Measurements from ENCODE around the gene SSX2IP. TPM values are rescaled to one million over a fixed set of nuclear protein-coding genes. Genes with fewer than 3 reads are reported as not detected.
"Not testable (repeated sequence)": the region's sequence is repeated elsewhere in the genome, so short reads cannot be mapped to it uniquely, and the experiment has no call there.

SSX2IP gene
- total RNA-seq, 2 donors from 2014 or later = 9.9 to 11.2 TPM

DNA sequence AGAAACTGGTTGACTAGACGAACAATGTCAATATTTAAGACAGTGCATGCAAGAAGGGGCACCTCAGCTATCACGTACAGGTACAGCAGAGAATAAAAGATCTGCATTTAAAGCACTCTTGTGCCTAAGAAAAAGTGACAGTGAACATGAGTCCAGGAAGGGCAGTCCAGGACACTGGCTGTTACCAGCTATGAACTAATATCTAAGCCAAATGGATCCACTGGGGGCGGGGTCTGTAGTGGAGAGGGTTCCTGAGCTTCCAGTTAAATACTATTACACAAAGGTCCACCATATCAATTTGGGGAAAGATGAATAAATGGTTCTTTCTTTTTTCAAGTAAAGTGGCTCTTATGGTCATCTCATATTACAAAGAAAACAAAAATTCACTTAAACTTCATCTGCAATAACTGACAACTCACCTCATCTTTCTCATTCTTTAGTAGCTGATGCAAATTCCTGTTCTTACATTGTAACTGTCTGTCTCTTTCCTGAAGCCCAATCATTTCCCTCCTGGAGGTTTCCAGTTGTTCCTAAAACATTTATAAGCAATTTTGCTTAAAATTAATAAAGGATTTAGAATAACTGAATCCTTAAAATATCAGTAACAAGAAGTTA is 24.5 kb downstream of the SSX2IP start:
- Mint-ChIP-seq H3K9me3 (no peaks in the 10 kb centered on the region), H3K27ac (no peak overlapping the region), H3K36me3 (no peaks in the 10 kb centered on the region)
- no peak for DNase-seq (ENCODE audit: low spot score in 2 of 2)
- no peak for ATAC-seq

DNA sequence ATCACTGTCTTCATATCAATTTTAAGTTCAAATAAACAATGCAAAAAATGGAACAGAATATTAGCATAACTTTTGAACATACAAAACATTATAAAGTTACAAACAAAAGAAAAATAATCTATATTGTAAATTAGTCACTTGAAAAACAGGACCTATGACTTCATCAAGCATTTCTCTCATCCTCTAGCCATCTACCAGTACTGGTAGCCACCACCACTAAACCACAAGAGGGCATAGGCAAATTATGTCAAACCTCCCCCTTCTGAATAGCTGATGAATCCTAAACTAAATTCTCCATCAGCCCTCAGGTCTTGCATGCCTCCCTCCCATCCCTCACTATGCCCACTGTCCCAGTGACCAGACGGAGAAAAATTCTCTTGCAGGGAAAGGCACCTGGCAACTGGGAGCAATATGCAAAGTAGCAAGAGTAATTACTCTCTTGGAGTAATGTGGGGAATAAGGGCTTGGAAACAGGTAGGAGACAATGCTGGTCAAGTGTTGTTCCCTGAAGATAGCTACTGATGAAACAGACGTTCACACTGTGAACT is 37.1 kb downstream of the SSX2IP start:
- Mint-ChIP-seq H3K27ac (no peak overlapping the region), H3K9me3 (no peaks in the 10 kb centered on the region), H3K36me3 (peaks cover 0 to 5% of the 10 kb centered on the region in 2 donors)
- DNase-seq (ENCODE audit: low spot score in 2 of 2) (no peak), ATAC-seq (no peak)

DNA sequence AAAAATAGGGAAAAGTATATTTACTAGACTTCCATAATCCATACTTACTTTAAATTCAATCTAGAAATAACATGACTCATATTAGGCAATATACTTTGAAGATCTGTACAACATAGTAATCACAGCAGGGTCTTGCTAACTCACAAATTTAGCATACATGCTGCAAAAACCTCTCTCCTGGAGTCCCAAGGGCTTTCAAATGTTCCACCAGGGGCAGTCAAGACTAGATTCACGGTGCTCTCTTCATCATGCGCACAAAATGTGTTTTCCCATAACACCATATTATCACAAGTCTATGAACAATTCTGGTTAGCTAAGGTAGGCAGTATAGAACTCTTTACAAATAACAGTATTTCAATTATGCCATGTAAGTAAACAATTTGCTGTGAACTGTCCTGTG is 45.8 kb downstream of the SSX2IP start:
- ATAC-seq (no peak), DNase-seq (ENCODE audit: low spot score in 2 of 2) (no peak)
- no peaks in the 10 kb centered on the region for H3K9me3 Mint-ChIP-seq
- no peaks in the 10 kb centered on the region for H3K36me3 Mint-ChIP-seq
- H3K27ac Mint-ChIP-seq = no peak overlapping the region

DNA sequence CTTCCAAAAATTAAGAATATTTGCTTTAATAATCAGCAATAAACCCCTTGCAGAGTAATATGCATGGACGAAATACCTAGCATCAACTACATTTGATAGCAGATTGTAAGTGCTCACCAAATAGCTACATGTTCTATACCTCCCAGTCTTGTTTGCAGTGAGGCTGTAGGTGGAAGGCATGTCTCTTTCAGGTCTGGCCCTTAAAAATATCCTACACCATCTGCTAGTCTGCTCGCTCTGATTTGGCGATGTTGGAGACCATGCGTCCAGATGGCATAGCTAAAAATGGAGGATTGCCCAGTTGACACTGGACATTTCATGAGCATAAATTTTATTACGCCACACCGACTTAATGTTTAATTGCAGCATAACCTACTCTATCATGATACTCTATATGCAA is 47.1 kb downstream of the SSX2IP start:
- Mint-ChIP-seq H3K27ac (no peak overlapping the region), H3K36me3 (no peaks in the 10 kb centered on the region), H3K9me3 (no peaks in the 10 kb centered on the region)
- ATAC-seq = no peak
- no peak for DNase-seq (ENCODE audit: low spot score in 2 of 2)

DNA sequence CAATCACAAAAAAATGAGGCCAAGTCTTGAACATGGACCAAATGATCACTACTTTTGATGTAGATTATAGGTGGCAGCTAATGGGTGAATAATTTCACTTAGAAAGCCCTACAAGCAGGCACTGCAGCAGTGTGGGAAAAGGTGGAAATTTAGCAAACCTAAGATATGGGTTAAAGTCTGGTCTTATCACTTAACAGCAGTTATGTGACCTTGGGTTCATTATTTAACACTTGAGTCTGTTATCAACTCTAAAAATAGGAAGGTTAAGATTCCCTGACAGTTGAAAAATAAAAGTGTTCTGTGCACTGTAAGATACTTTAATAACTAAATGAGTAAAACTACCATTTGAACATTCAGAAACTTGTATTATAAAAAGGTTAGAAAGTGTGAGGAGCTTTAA is 47.5 kb downstream of the SSX2IP start:
- Mint-ChIP-seq H3K9me3 (no peaks in the 10 kb centered on the region), H3K36me3 (no peaks in the 10 kb centered on the region), H3K27ac (no peak overlapping the region)
- no peak for ATAC-seq
- no peak for DNase-seq (ENCODE audit: low spot score in 2 of 2)

DNA sequence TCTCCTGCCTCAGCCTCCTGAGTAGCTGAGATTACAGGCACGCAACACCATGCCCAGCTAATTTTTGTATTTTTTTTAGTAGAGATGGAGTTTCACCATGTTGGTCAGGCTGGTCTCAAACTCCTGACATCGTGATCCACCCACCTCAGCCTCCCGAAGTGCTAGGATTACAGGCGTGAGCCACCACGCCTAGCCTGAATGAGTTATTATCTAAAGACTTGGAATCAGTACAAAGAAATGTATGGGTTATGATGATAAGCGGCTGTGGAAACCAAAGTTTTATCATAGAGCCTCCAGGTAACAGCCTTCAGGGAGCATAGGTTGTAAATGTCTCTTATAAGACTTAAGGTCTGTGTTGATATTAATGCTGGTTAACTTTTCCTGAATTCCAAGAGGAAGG is 50.5 kb downstream of the SSX2IP start:
- not testable (repeated sequence) for H3K9me3 Mint-ChIP-seq

DNA sequence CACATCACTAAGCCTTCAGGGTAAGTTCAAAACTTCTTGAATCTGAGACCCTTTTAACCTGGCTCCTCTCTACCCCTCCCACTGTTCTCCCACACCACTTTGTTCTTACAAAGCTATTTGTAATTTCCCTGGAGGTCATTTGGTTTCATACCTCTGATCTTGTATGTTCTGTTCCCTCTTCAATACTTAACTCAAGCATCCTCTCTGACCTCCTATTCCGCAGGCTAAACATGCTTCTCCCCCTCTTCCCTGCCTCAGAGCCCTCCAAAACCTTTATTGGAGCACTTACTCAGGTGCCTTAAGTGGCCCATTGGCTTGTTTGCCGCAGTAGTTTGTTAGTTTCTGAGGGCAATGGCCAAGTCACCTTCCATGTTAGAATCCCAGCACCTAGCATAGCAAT is 54.8 kb downstream of the SSX2IP start:
- no peaks in the 10 kb centered on the region for H3K9me3 Mint-ChIP-seq
- no peaks in the 10 kb centered on the region for H3K36me3 Mint-ChIP-seq
- ATAC-seq = no peak
- no peak overlapping the region for H3K27ac Mint-ChIP-seq
- no peak for DNase-seq (ENCODE audit: low spot score in 2 of 2)

More for the DNA sequence above, 50.5 kb downstream of the SSX2IP start:
- H3K36me3 Mint-ChIP-seq; H3K27ac Mint-ChIP-seq; DNase-seq (ENCODE audit: low spot score in 2 of 2); ATAC-seq: not testable (repeated sequence)

DNA sequence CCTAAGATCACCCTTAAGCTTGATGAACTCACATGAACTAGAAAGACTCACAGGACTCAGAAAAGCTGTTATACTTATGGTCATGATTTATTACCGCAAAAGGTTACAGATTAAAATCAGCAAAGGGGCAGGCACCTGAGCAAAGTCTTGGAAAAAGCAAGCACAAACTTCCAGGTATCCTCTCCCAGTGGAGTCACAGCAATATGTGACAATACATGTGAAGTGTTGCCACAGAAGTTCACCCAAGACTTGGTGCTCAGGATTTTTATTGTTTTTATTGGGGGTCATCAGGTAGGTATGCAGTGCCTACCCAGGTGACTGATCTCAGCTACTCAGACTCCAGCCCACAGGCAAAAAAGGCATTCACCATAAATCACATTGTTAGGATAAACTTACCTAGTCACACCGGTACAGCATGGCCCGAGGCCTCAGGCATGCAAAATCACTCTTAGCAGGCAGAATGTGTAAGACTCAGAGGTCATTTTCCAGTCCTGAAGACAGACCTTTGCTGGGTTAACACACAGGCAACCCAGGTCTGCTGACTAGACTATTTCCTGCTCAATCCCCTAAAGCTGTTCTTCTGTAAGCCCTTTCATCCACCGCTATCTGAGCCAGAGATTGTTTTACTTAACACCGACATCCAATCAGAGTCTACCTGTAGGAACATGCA is 55.6 kb downstream of the SSX2IP start:
- DNase-seq (ENCODE audit: low spot score in 2 of 2) (no peak), ATAC-seq (no peak)

DNA sequence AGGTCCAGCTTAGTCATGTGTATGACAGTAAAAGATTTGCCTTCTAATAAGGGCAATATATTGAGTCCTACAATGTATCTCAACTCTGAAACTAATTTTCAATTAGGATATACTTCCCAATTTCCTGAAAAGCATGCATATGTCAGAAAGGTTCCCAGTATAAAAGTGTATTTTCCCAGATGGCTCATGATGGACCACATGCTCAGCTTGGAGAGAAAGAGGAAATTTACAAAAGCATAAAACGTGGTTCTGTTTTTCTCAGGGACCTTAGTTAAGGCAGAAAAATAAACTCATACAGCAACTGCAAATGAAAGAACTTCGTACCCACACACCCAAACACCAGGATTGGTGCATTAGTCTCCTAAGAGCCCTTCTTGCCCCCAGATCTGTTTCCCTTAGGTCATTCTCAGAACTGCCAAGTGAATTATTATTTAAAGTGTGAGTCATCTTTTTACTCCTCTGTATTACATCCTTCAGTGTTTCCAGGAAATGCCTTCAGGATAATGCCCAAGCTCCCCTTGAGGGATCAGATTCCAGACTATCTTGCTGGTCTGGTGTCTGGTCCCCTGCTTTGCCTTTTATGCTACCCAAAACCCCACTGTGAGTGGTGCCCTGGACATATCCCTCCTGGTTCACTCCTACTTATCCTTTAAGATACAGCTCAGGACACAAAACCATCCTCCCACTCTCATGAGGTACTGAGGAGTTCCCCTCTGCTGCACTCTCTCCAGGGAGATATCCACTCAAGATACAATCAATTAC is 57.4 kb downstream of the SSX2IP start:
- peak in 1 of 2 donors; percentile 49 for ATAC-seq
- Mint-ChIP-seq H3K27ac (no peak overlapping the region), H3K9me3 (no peaks in the 10 kb centered on the region), H3K36me3 (no peaks in the 10 kb centered on the region)
- no peak for DNase-seq (ENCODE audit: low spot score in 2 of 2)

More for the DNA sequence above, 55.6 kb downstream of the SSX2IP start:
- Mint-ChIP-seq H3K9me3 (no peaks in the 10 kb centered on the region), H3K27ac (no peak overlapping the region), H3K36me3 (no peaks in the 10 kb centered on the region)

DNA sequence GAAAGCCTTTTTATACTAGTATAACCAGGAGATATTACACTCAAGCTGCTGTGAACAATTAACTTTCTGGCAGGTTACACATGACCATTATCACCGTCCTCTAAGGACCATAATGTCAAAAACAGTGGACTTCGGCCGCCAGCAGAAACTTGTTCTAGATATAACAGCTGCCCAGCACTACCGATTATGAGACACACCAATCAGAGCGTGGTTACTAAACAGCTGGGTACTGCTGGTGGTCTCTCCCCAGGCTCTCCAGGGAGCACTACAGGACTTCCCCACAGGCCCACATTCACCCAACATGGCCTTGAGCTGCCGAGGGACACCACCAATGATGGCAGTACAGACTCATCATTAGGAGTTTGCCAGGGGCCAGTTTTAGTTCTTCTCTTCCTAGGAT is 58.1 kb downstream of the SSX2IP start:
- ATAC-seq (no peak), DNase-seq (ENCODE audit: low spot score in 2 of 2) (no peak)
- no peak overlapping the region for H3K27ac Mint-ChIP-seq
- H3K9me3 Mint-ChIP-seq = no peaks in the 10 kb centered on the region
- no peaks in the 10 kb centered on the region for H3K36me3 Mint-ChIP-seq

DNA sequence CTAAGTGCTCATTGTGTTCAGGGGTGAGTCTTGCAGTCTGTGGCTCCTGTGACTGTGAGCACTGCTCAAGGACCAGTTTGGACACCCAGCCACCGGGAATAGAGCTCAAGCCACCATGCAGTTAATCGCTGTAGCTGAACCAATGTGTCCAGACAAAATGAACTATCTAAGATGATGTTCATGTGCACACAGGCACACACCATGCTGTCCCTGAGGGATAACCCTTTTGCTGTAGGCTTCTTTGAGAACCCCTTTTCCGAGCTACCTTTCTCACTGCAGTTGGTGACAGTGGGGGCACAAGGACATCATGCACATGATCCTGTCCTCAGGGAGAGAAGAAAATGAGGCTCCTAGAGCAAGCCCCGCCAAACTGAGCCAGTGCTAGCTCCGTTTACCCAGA is 65.4 kb downstream of the SSX2IP start:
- Mint-ChIP-seq H3K9me3 (no peaks in the 10 kb centered on the region), H3K27ac (peak overlapping the region in 1 of 2 donors; percentile 36), H3K36me3 (no peaks in the 10 kb centered on the region)
- DNase-seq (ENCODE audit: low spot score in 2 of 2) = no peak
- ATAC-seq = no peak

DNA sequence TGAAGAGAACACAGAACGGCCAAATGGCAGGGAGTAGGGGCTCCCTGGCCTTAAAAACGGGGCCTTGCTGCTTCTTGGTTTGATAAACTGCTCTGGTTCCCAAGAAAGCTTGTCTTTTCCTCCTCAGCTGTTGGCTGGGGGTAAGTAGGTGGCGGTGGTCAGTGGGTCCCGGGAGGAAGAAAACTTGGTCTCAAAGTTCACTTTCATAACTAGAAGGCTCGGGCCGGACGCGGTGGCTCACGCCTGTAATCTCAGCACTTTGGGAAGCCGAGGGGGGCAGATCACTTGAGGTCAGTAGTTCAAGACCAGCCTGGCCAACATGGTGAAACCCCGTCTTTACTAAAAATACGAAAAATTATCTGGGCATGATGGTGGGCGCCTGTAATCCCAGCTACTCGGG is 68.7 kb downstream of the SSX2IP start:
- no peak for ATAC-seq

DNA sequence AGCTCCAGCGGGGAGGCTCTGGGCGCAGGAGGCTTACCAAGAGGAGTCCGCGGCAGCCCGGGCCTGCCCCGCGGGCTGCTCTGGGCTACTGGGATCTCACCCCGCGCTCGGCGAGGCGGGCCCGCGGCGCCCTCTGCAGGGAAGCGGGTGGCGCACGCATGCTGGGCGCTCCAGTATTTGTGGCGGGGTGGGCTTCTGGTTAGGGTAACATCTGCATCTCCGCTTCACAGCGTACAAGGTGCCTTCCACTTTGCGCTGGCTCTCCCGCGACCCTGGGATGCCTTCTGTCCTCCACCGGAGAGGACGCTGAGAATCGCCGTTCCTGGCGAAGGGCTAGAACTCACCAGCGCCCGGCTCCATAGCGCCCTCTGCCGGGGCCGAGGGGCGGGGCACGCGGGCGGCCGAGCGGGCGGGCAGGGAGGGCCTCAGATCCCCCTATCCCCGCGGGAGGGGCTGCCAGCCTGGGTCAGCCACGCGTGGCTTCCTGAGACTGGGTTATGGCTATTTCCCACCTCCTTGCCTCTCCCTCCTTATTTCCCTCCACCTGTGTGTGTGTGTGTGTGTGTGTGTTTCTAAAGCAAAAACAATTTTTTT is 69.4 kb downstream of the SSX2IP start:
- ATAC-seq = peak; percentile 87 to 94
- Mint-ChIP-seq H3K36me3 (no peaks in the 10 kb centered on the region), H3K27ac (peak overlapping the region in 1 of 2 donors; percentile 76)

More for the DNA sequence above, 68.7 kb downstream of the SSX2IP start:
- Mint-ChIP-seq H3K27ac (no peak overlapping the region), H3K9me3 (no peaks in the 10 kb centered on the region), H3K36me3 (no peaks in the 10 kb centered on the region)
- DNase-seq (ENCODE audit: low spot score in 2 of 2) = no peak

DNA sequence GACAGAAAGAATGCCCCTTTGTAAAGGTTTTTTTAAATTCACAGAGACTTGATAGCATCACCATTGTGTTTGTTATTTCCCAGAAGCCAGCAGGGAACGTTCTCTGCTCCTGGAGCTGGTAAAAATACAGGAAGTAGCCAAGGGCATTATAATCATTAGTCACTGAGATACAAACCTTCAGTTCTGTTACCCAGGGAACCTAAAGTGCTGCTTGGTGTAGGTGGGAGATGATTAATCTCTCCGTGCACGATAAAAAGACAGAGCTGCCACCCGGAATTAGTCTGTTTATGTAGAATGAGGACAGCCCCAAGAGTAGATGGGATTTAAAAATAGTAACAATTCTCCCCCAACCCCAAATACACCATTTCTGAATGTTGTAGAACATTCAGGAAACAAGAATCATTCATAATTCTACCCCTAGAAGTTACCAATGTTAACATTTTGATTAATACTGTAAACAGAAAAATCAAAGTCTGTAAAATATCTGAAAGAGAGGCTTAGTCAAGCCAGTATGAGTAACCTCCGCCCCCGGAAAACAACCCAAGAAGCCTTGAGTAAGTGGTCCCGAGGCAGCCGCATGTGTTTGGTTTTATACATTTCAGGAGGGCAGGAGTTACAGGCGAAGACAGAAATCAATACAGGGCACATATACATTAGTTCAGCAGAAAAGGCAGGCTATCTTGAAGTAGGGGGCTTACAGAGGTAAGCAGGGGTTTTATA is 70.7 kb downstream of the SSX2IP start:
- ATAC-seq = peak; percentile 42 to 70
- Mint-ChIP-seq H3K27ac (peak overlapping the region; percentile 70 to 81), H3K36me3 (peaks cover 4% of the 10 kb centered on the region in 2 donors), H3K9me3 (peaks cover 4% of the 10 kb centered on the region in 2 donors)
- peak in 1 of 2 donors; percentile 43 for DNase-seq (ENCODE audit: low spot score in 2 of 2)

More for the DNA sequence above, 69.4 kb downstream of the SSX2IP start:
- no peaks in the 10 kb centered on the region for H3K9me3 Mint-ChIP-seq
- DNase-seq (ENCODE audit: low spot score in 2 of 2) = peak; percentile 88 to 94

DNA sequence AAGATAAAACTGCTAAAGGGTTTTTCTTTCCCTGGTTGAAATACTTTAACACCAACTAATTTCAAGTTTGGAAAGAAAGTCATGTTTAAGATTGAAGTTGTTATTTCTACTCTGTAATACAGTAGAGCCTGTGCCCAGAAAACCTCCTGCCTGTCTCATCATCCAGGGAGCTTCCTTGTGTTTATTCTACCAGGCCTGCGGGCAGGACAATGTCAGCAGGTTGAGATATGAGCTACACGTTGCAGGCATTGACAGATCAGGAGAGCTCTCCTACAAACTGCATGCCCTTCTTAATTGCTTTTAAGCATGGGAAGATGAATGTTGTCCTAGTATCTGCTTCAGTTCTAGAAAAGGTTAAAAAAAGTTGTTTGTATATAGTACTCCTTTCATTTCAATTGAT is 72.9 kb downstream of the SSX2IP start:
- DNase-seq (ENCODE audit: low spot score in 2 of 2) (no peak), ATAC-seq (no peak)
- Mint-ChIP-seq H3K27ac (no peak overlapping the region), H3K9me3 (peaks cover 7 to 13% of the 10 kb centered on the region in 2 donors), H3K36me3 (peaks cover 13 to 24% of the 10 kb centered on the region in 2 donors)

DNA sequence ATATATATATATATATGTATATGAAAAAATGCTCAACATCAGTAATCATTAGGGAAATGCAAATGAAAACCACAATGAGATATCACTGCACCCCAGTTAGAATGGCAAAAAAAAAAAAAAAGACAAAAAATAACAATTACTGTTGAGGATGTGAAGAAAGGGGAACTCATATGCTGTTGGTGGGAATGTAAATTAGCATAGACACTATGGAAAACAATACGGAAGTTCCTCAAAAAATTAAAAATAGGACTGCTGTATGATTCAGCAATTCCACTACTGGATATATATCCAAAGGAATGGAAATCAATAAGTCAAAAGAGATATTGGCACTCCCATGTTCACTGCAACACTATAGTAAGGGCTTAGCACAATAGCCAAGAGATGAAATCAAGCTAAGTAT is 74.5 kb downstream of the SSX2IP start:
- Mint-ChIP-seq H3K9me3 (peaks cover 7 to 15% of the 10 kb centered on the region in 2 donors), H3K27ac (no peak overlapping the region), H3K36me3 (peaks cover 13 to 28% of the 10 kb centered on the region in 2 donors)
- no peak for ATAC-seq
- no peak for DNase-seq (ENCODE audit: low spot score in 2 of 2)
